Stimulated activated CD8-positive, alpha-beta memory T cell treated with anti-CD3 and anti-CD28 coated beads, Interleukin-2, amount 100 ng/mL, for 48 hours (primary cell): ENCODE results near the gene ZNF777.

Experiments used
- DNase-seq, 2 donors: peaks; one replicate each; pipeline ENCODE4 v3.0.0-alpha.2; 2020; ENCODE audit warnings: low read depth in 2 of 2

Gene ZNF777

GRCh38 chr7:149477494-149478443, 16.9 kb upstream of the ZNF777 start:
- DNase-seq = no peak

- DNase-seq = no peak
Measured at GRCh38 chr7:149476791-149477190, 15.9 kb upstream of the ZNF777 start.

- no peak for DNase-seq
Measured at GRCh38 chr7:149475121-149476045, 14.5 kb upstream of the ZNF777 start.

- DNase-seq = no peak
Measured at GRCh38 chr7:149474309-149475120, 13.7 kb upstream of the ZNF777 start.

GRCh38 chr7:149473251-149473650, 12.4 kb upstream of the ZNF777 start:
- DNase-seq = no peak

- no peak for DNase-seq
Measured at GRCh38 chr7:149471289-149471953, 10.6 kb upstream of the ZNF777 start.

- DNase-seq = no peak
Measured at GRCh38 chr7:149469806-149470205, 8.9 kb upstream of the ZNF777 start.

GRCh38 chr7:149468208-149468607, 7.3 kb upstream of the ZNF777 start:
- DNase-seq = no peak

- DNase-seq = no peak
Measured at GRCh38 chr7:149467321-149467859, 6.5 kb upstream of the ZNF777 start.

- no peak for DNase-seq
Measured at GRCh38 chr7:149466364-149466763, 5.5 kb upstream of the ZNF777 start.

GRCh38 chr7:149463500-149464161, 2.8 kb upstream of the ZNF777 start:
- DNase-seq = no peak

- DNase-seq = no peak
Measured at GRCh38 chr7:149462101-149462520, 1.2 kb upstream of the ZNF777 start.

- peak in 1 of 2 donors; percentile 13 for DNase-seq
Measured at GRCh38 chr7:149459540-149460452, 1.1 kb downstream of the ZNF777 start.

- no peak for DNase-seq
Measured at GRCh38 chr7:149459201-149459539, 1.7 kb downstream of the ZNF777 start.

GRCh38 chr7:149458235-149458634, 2.6 kb downstream of the ZNF777 start:
- DNase-seq = no peak

- no peak for DNase-seq
Measured at GRCh38 chr7:149457766-149458165, 3.1 kb downstream of the ZNF777 start.

GRCh38 chr7:149456506-149457421, 4.1 kb downstream of the ZNF777 start:
- DNase-seq = no peak
